ENCODE data around the gene GKAP1.
"Not testable (repeated sequence)": the region's sequence is repeated elsewhere in the genome, so short reads cannot be mapped to it uniquely, and the experiment has no call there.

GKAP1 gene

GRCh38 chr9:83728591-83729368, 88.8 kb downstream of the GKAP1 start:
- DNase-seq (ENCODE audit: low read depth) = not testable (repeated sequence)

GRCh38 chr9:83724436-83724835, 93.1 kb downstream of the GKAP1 start:
- DNase-seq (ENCODE audit: low read depth) = no peak

- no peak for DNase-seq (ENCODE audit: low read depth)
Observed at GRCh38 chr9:83722726-83723495, 94.7 kb downstream of the GKAP1 start.

- DNase-seq (ENCODE audit: low read depth) = no peak
Observed at GRCh38 chr9:83721509-83721908, 96.1 kb downstream of the GKAP1 start.

- no peak for DNase-seq (ENCODE audit: low read depth)
Observed at GRCh38 chr9:83715794-83716193, 101.8 kb downstream of the GKAP1 start.

GRCh38 chr9:83715221-83715620, 102.3 kb downstream of the GKAP1 start:
- no peak for DNase-seq (ENCODE audit: low read depth)

GRCh38 chr9:83714329-83714728, 103.2 kb downstream of the GKAP1 start:
- no peak for DNase-seq (ENCODE audit: low read depth)

- peak; percentile 14 for DNase-seq (ENCODE audit: low read depth)
Observed at GRCh38 chr9:83708515-83709158, 108.9 kb downstream of the GKAP1 start.

- peak; percentile 89 for DNase-seq (ENCODE audit: low read depth)
Observed at GRCh38 chr9:83707768-83708514, 109.6 kb downstream of the GKAP1 start, which contains the start of gene UBQLN1. Gene UBQLN1, minus strand, starts transcription at chr9:83707958. Its CDS starts 279 bp downstream, at chr9:83707679.

GRCh38 chr9:83707518-83707767, 110.1 kb downstream of the GKAP1 start:
- DNase-seq (ENCODE audit: low read depth) = peak; percentile 53

GRCh38 chr9:83706676-83707517, 110.7 kb downstream of the GKAP1 start:
- DNase-seq (ENCODE audit: low read depth) = no peak

GRCh38 chr9:83705219-83705651, 112.3 kb downstream of the GKAP1 start:
- not testable (repeated sequence) for DNase-seq (ENCODE audit: low read depth)

GRCh38 chr9:83701769-83702168, 115.8 kb downstream of the GKAP1 start:
- DNase-seq (ENCODE audit: low read depth) = peak; percentile 87

GRCh38 chr9:83701286-83701685, 116.3 kb downstream of the GKAP1 start:
- DNase-seq (ENCODE audit: low read depth) = no peak

- no peak for DNase-seq (ENCODE audit: low read depth)
Observed at GRCh38 chr9:83699615-83700014, 118.0 kb downstream of the GKAP1 start.

GRCh38 chr9:83698976-83699585, 118.5 kb downstream of the GKAP1 start:
- no peak for DNase-seq (ENCODE audit: low read depth)

GRCh38 chr9:83691492-83691891, 126.1 kb downstream of the GKAP1 start:
- no peak for DNase-seq (ENCODE audit: low read depth)

All from HS-5 (cell line).